ENCODE measurements around the gene TLCD4. TPM values are rescaled to one million over a fixed set of nuclear protein-coding genes. Genes with fewer than 3 reads are reported as not detected.

Gene TLCD4
- total RNA-seq, 1 experiment from 2014 or later: 2.0 TPM

- ATAC-seq (no peak), DNase-seq (ENCODE audit: low spot score) (no peak)
- Mint-ChIP-seq H3K27ac (peak overlapping the region; percentile 6; the same call in 1 of the 2 replicates), H3K4me1 (peaks cover 20% of the 10 kb centered on the region), H3K27me3 (ENCODE audit: low read depth) (peaks cover 15% of the 10 kb centered on the region), H3K9me3 (no peaks in the 10 kb centered on the region), H3K36me3 (no peaks in the 10 kb centered on the region), H3K4me3 (no peak overlapping the region)
- TF ChIP-seq E2F4 (CRISPR knock-in tag; IDR thresholded peaks at IDR 0.05; ENCODE audit: borderline replicate concordance, low read depth): no peak
- TF ChIP-seq ZNF263 (CRISPR knock-in tag; IDR thresholded peaks at IDR 0.05; ENCODE audit: low read depth): no peak
- no peak for TF ChIP-seq AFF4 (CRISPR knock-in tag; IDR thresholded peaks at IDR 0.05; ENCODE audit: borderline replicate concordance)
- TF ChIP-seq GABPB1 (CRISPR knock-in tag; IDR thresholded peaks at IDR 0.05): peak; percentile 60
- no peak for TF ChIP-seq ZNF416 (CRISPR knock-in tag; IDR thresholded peaks at IDR 0.05)
- ChIA-PET POLR2A (interaction anchor here (0.8 kb wide), 1 partner anchor 112 kb away, joined by 3 read pairs; the partner anchor contains the start of gene RWDD3), CTCF (interaction anchor here (0.9 kb wide), 1 partner anchor 112 kb away, joined by 3 read pairs; the partner anchor contains the start of gene RWDD3)
Observed at GRCh38 chr1:95122151-95122697, 5.1 kb downstream of the TLCD4 start.

- Mint-ChIP-seq H3K4me3 (no peak overlapping the region), H3K9me3 (no peaks in the 10 kb centered on the region), H3K36me3 (no peaks in the 10 kb centered on the region), H3K27me3 (ENCODE audit: low read depth) (no peaks in the 10 kb centered on the region), H3K27ac (no peak overlapping the region), H3K4me1 (0 out of 2 replicates have a peak, but pooled peaks cover 7% of the 10 kb centered on the region)
- no peak for TF ChIP-seq PRDM15 (CRISPR knock-in tag; IDR thresholded peaks at IDR 0.05)
- no peak for TF ChIP-seq ETV6 (CRISPR knock-in tag; IDR thresholded peaks at IDR 0.05)
- TF ChIP-seq ZNF396 (CRISPR knock-in tag; IDR thresholded peaks at IDR 0.05; ENCODE audit: borderline replicate concordance): no peak
- TF ChIP-seq CBFB (CRISPR knock-in tag; IDR thresholded peaks at IDR 0.05; ENCODE audit: low read depth): no peak
- TF ChIP-seq ZNF512 (CRISPR knock-in tag; IDR thresholded peaks at IDR 0.05; ENCODE audit: borderline replicate concordance): no peak
- TF ChIP-seq ZNF232 (CRISPR knock-in tag; IDR thresholded peaks at IDR 0.05): no peak
- TF ChIP-seq JUN (CRISPR knock-in tag; IDR thresholded peaks at IDR 0.05): no peak
- DNase-seq (ENCODE audit: low spot score): no peak
- CTCF ChIA-PET: interaction anchor here (0.9 kb wide), 1 partner anchor 73 kb away, joined by 3 read pairs; no protein-coding TSS in a partner anchor
- no peak for ATAC-seq
- POLR2A ChIA-PET: no interaction called here
Observed at GRCh38 chr1:95124342-95124741, 7.2 kb downstream of the TLCD4 start.
